ENCODE results near the gene GYS1.
"Not testable (repeated sequence)": the region's sequence is repeated elsewhere in the genome, so short reads cannot be mapped to it uniquely, and the experiment has no call there.

GYS1 gene

GRCh38 chr19:49020931-49021895 is 28.1 kb upstream of the GYS1 start:
- Histone ChIP-seq H3K4me2 (ENCODE audit: low read length) (no peak overlapping the region), H3K4me3 (ENCODE audit: low read depth, low read length) (no peak overlapping the region), H3K4me1 (peaks cover 5% of the 10 kb centered on the region), H3K27me3 (ENCODE audit: control insufficient read depth, insufficient read depth, low read length) (no peaks in the 10 kb centered on the region), H2AFZ (no peak overlapping the region), H3K9me3 (ENCODE audit: control insufficient read depth, low read length) (no peaks in the 10 kb centered on the region), H3K36me3 (ENCODE audit: control insufficient read depth, insufficient read depth, low read length) (no peaks in the 10 kb centered on the region), H3K79me2 (no peaks in the 10 kb centered on the region), H3K9ac (no peak overlapping the region), H3K27ac (no peak overlapping the region)
- no peak for TF ChIP-seq CTCF (IDR thresholded peaks at IDR 0.05)

GRCh38 chr19:49020342-49020741 is 27.2 kb upstream of the GYS1 start:
- Histone ChIP-seq H3K4me2 (ENCODE audit: low read length) (no peak overlapping the region), H3K36me3 (ENCODE audit: control insufficient read depth, insufficient read depth, low read length) (no peaks in the 10 kb centered on the region), H3K9me3 (ENCODE audit: control insufficient read depth, low read length) (no peaks in the 10 kb centered on the region), H3K9ac (no peak overlapping the region), H3K4me3 (ENCODE audit: low read depth, low read length) (no peak overlapping the region), H3K4me1 (peaks cover 5% of the 10 kb centered on the region), H3K27me3 (ENCODE audit: control insufficient read depth, insufficient read depth, low read length) (no peaks in the 10 kb centered on the region), H2AFZ (no peak overlapping the region), H3K27ac (no peak overlapping the region), H3K79me2 (no peaks in the 10 kb centered on the region)
- no peak for TF ChIP-seq CTCF (IDR thresholded peaks at IDR 0.05)

GRCh38 chr19:49019242-49019932 is 26.3 kb upstream of the GYS1 start:
- H3K27ac ChIP-seq = no peak overlapping the region
- peak overlapping the region; percentile 88 for H3K4me2 ChIP-seq (ENCODE audit: low read length)
- no peaks in the 10 kb centered on the region for H3K79me2 ChIP-seq
- no peaks in the 10 kb centered on the region for H3K36me3 ChIP-seq (ENCODE audit: control insufficient read depth, insufficient read depth, low read length)
- H3K4me1 ChIP-seq = peaks cover 5% of the 10 kb centered on the region
- H3K9ac ChIP-seq = no peak overlapping the region
- TF ChIP-seq CTCF (IDR thresholded peaks at IDR 0.05) = no peak
- H3K9me3 ChIP-seq (ENCODE audit: control insufficient read depth, low read length) = no peaks in the 10 kb centered on the region
- H3K4me3 ChIP-seq (ENCODE audit: low read depth, low read length) = peak overlapping the region; percentile 52
- H3K27me3 ChIP-seq (ENCODE audit: control insufficient read depth, insufficient read depth, low read length) = no peaks in the 10 kb centered on the region
- peak overlapping the region; percentile 68 for H2AFZ ChIP-seq

- not testable (repeated sequence) for H3K9ac ChIP-seq
Measured at GRCh38 chr19:49018388-49019241, 25.5 kb upstream of the GYS1 start.

More at GRCh38 chr19:49018388-49019241, 25.5 kb upstream of the GYS1 start:
- Histone ChIP-seq H3K4me2 (ENCODE audit: low read length) (peak overlapping the region; percentile 88), H2AFZ (peak overlapping the region; percentile 68), H3K4me3 (ENCODE audit: low read depth, low read length) (peak overlapping the region; percentile 52)
- not testable (repeated sequence) for H3K79me2 ChIP-seq; H3K9me3 ChIP-seq (ENCODE audit: control insufficient read depth, low read length); H3K27ac ChIP-seq; H3K4me1 ChIP-seq; H3K36me3 ChIP-seq (ENCODE audit: control insufficient read depth, insufficient read depth, low read length); H3K27me3 ChIP-seq (ENCODE audit: control insufficient read depth, insufficient read depth, low read length)

All from parathyroid adenoma (tissue), 2 donors.